Osteoblast (primary cell): ENCODE measurements around the gene INPP5B. TPM values are rescaled to one million over a fixed set of nuclear protein-coding genes. Genes with fewer than 3 reads are reported as not detected.

Experiments
- DNase-seq: peaks from one replicate; pipeline ENCODE4 v3.0.0; 2011; ENCODE audit warnings: low spot score, mixed read lengths; ENCODE audit not compliant: insufficient read length; ENCODE audit errors: missing footprints
- H2AFZ ChIP-seq: 2 replicates; pipeline ENCODE4 v1.6.0; 2011; ENCODE audit warnings: mild to moderate bottlenecking, low read length
- H3K27ac ChIP-seq: 2 replicates; pipeline ENCODE4 v1.5.1; 2011; ENCODE audit warnings: mild to moderate bottlenecking, low read depth, low read length, moderate library complexity
- H3K27me3 ChIP-seq: 2 replicates; pipeline ENCODE4 v1.6.0; 2012; ENCODE audit warnings: mild to moderate bottlenecking, control low read depth, inconsistent platforms, low read length, moderate library complexity; ENCODE audit not compliant: insufficient read depth
- H3K36me3 ChIP-seq: 2 replicates; pipeline ENCODE4 v1.5.1; 2011; ENCODE audit warnings: mild to moderate bottlenecking, low read length, control low read depth, moderate library complexity; ENCODE audit not compliant: insufficient read depth
- H3K4me1 ChIP-seq: 2 replicates; pipeline ENCODE4 v1.5.1; 2011; ENCODE audit warnings: mild to moderate bottlenecking, low read length, control low read depth, moderate library complexity; ENCODE audit not compliant: insufficient read depth
- H3K4me2 ChIP-seq: 2 replicates; pipeline ENCODE4 v1.6.0; 2011; ENCODE audit warnings: mild to moderate bottlenecking, low read length; ENCODE audit not compliant: insufficient read depth
- H3K4me3 ChIP-seq: fragments of 200-600 bp; sonication (generic); 3 replicates; pipeline ENCODE4 v1.5.1; 2012; ENCODE audit warnings: mild to moderate bottlenecking, low read length, inconsistent platforms; ENCODE audit not compliant: insufficient read depth
- H3K79me2 ChIP-seq: 2 replicates; pipeline ENCODE4 v1.6.0; 2012; ENCODE audit warnings: mild to moderate bottlenecking, low read length, control low read depth, inconsistent platforms; ENCODE audit not compliant: insufficient read depth
- H3K9me3 ChIP-seq: 2 replicates; pipeline ENCODE4 v1.5.1; 2011; ENCODE audit warnings: low read depth, low read length, control low read depth
- H4K20me1 ChIP-seq: 2 replicates; pipeline ENCODE4 v1.6.0; 2012; ENCODE audit warnings: mild to moderate bottlenecking, low read length, control low read depth; ENCODE audit not compliant: insufficient read depth
- total RNA-seq: library from RNA; depleted of rRNA; stranded (reverse); fragments of >200 nt; gene quantifications from 2 replicates; pipeline ENCODE4 v1.2.3, GENCODE V29; 2012
- TF ChIP-seq, protein P1 (sequence below): IDR thresholded peaks from 2 replicates; pipeline ENCODE4 v1.5.1; 2011; ENCODE audit warnings: mild to moderate bottlenecking, low read depth, low read length, moderate library complexity; ENCODE audit errors: extremely low read depth

The INPP5B gene
- total RNA-seq, 1 donor, result 39.4 TPM

DNA sequence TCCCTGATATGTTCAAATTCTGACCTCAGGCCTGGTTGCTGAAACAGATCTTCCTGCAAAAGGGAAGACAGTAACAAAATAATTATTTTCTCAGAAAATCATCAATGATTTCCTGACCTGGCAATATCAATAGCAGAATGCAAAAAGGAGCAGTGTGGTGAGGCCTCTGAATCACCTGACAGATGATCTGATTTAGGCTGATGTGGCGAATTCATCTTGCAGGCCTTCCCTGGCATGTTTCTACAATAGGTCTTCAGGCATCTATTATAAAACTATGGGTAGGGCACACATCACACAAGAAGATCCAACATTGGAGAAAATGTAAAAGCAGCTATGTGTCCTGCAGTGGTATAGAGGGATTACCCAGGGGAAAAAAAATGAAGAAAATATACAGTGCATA lies 80.4 kb downstream of the INPP5B start:
- DNase-seq, result no peak
- no peak overlapping the region for H3K27ac ChIP-seq
- no peaks in the 10 kb centered on the region for H4K20me1 ChIP-seq
- H3K4me1 ChIP-seq, result no peaks in the 10 kb centered on the region
- H3K36me3 ChIP-seq, result peaks cover 53% of the 10 kb centered on the region
- H3K79me2 ChIP-seq, result no peaks in the 10 kb centered on the region
- no peak overlapping the region for H3K4me3 ChIP-seq
- no peaks in the 10 kb centered on the region for H3K27me3 ChIP-seq
- TF ChIP-seq, protein P1, sequence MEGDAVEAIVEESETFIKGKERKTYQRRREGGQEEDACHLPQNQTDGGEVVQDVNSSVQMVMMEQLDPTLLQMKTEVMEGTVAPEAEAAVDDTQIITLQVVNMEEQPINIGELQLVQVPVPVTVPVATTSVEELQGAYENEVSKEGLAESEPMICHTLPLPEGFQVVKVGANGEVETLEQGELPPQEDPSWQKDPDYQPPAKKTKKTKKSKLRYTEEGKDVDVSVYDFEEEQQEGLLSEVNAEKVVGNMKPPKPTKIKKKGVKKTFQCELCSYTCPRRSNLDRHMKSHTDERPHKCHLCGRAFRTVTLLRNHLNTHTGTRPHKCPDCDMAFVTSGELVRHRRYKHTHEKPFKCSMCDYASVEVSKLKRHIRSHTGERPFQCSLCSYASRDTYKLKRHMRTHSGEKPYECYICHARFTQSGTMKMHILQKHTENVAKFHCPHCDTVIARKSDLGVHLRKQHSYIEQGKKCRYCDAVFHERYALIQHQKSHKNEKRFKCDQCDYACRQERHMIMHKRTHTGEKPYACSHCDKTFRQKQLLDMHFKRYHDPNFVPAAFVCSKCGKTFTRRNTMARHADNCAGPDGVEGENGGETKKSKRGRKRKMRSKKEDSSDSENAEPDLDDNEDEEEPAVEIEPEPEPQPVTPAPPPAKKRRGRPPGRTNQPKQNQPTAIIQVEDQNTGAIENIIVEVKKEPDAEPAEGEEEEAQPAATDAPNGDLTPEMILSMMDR, result no peak
- H2AFZ ChIP-seq, result no peak overlapping the region
- no peaks in the 10 kb centered on the region for H3K9me3 ChIP-seq
- H3K4me2 ChIP-seq, result no peak overlapping the region

GRCh38 chr1:37865348-37866120 lies 81.3 kb downstream of the INPP5B start:
- H3K36me3 ChIP-seq, result peaks cover 60% of the 10 kb centered on the region
- H2AFZ ChIP-seq, result no peak overlapping the region
- no peaks in the 10 kb centered on the region for H3K9me3 ChIP-seq
- peak; percentile 87 for DNase-seq
- no peaks in the 10 kb centered on the region for H3K79me2 ChIP-seq
- no peaks in the 10 kb centered on the region for H4K20me1 ChIP-seq
- no peak overlapping the region for H3K4me3 ChIP-seq
- no peaks in the 10 kb centered on the region for H3K4me1 ChIP-seq
- TF ChIP-seq, protein P1, result no peak
- no peak overlapping the region for H3K27ac ChIP-seq
- no peak overlapping the region for H3K4me2 ChIP-seq
- H3K27me3 ChIP-seq, result no peaks in the 10 kb centered on the region

DNA sequence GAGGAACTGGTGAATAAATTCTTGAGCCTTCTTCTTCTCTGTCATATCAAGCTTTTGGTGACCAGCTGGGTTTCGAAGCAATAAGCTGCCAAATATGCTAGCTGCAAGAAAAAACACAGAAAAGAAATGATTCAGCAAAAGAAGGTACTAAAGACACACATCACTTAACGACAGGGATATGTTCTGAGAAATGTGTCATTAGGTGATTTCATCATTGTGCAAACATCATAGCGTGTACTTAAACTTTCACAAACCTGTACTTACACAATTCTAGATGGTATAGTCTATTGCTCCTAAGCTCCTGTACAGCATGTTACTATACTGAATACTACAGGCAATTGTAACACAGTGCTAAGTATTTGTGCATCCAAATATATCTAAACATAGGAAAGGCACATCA lies 84.5 kb downstream of the INPP5B start:
- Histone ChIP-seq H4K20me1 (peaks cover 8% of the 10 kb centered on the region), H3K27ac (no peak overlapping the region), H3K79me2 (peaks cover 20% of the 10 kb centered on the region), H2AFZ (no peak overlapping the region), H3K27me3 (no peaks in the 10 kb centered on the region), H3K4me3 (no peak overlapping the region), H3K36me3 (peaks cover 44% of the 10 kb centered on the region), H3K4me1 (peaks cover 9% of the 10 kb centered on the region), H3K9me3 (no peaks in the 10 kb centered on the region), H3K4me2 (no peak overlapping the region)
- no peak for DNase-seq
- TF ChIP-seq, protein P1, result no peak

DNA sequence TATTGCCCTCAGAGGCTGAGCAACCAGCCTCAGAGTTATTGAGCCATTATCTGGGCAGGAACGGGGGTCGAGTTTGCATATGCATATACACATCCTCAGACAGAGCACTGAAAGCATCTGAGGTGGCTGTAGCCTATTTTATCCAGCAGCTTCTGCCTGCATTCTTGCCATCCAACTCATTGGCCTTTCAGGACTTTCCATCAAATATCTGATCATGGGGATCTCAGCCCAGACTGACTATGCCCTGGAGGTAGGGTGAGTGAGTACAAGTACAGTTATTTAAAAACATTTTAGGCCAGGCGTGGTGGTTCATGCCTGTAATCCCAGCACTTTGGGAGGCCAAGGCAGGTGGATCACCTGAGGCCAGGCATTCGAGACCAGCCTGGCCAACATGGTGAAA lies 85.7 kb downstream of the INPP5B start:
- Histone ChIP-seq H3K27ac (no peak overlapping the region), H3K4me1 (peaks cover 9% of the 10 kb centered on the region), H3K4me3 (no peak overlapping the region), H3K9me3 (no peaks in the 10 kb centered on the region), H3K79me2 (peaks cover 30% of the 10 kb centered on the region), H3K36me3 (peaks cover 40% of the 10 kb centered on the region), H3K27me3 (no peaks in the 10 kb centered on the region), H2AFZ (no peak overlapping the region), H3K4me2 (no peak overlapping the region), H4K20me1 (peaks cover 8% of the 10 kb centered on the region)
- TF ChIP-seq, protein P1, result no peak
- no peak for DNase-seq
